ENCODE data around the gene ATP8B4.
"Not testable (repeated sequence)": the region's sequence is repeated elsewhere in the genome, so short reads cannot be mapped to it uniquely, and the experiment has no call there.

The ATP8B4 gene

GRCh38 chr15:50109076-50109987 is 9.7 kb downstream of the ATP8B4 start:
- peak; percentile 24 for DNase-seq (ENCODE audit: low read depth, low spot score)

- no peak for DNase-seq (ENCODE audit: low read depth, low spot score)
Observed at GRCh38 chr15:50108461-50108860, 10.6 kb downstream of the ATP8B4 start.

DNA sequence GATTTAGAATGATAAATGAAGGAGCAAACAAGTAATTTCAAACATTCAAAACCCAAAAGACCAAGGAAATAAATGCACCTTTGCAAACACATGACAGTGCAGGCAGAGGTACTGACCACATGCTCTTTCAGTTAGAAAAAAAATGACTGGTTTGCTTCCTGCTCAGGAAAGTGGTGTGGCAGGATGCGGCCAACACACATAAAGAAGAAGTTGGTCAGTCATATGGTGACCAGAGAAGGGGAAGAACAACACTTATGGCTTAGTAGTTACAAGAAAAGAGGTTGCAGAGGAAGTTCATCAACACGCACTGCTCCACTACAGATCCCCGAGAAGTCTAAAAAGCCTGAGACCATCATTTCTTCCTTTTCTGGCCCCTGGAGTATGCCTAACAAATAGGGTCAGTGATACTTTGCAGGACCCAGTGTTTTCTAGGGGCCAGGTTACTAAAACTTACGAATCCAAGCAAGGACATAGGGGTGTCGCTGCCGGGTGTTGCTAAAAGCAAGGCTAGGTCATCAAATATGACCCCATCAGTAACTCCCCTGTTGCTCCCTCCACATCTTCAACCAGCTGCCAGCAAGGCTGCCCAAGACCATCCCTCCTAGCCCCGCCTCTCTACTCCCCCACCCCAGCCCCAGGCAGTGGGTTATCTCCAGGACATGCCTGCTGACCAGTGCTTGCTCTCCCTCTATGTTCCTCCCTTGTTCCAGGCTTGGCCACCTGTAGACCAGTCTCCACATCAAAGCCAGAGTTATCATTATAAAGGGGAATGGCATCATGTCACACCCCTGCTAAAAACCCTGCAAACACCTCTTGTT is 11.2 kb downstream of the ATP8B4 start:
- no peak for DNase-seq (ENCODE audit: low read depth, low spot score)

- DNase-seq (ENCODE audit: low read depth, low spot score) = no peak
Observed at GRCh38 chr15:50107157-50107556, 11.9 kb downstream of the ATP8B4 start.

DNA sequence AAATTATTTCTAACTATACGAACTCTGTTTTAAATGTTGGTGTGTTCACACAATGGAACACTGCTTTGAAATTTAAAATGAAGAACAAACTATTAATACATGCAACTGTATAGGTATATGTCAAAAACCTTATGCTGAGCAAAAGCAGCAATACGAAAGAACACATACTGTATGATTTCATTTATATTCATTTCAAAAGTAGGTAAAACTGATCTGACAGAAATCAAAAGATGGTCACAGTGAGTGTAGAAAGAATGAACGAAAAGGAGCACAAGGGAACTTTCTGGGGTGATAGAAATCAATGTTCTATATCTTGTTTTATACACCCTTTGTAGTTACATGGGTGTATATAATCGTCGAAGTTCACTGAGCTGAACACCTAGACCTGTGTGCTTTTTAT is 12.6 kb downstream of the ATP8B4 start:
- no peak for DNase-seq (ENCODE audit: low read depth, low spot score)

DNA sequence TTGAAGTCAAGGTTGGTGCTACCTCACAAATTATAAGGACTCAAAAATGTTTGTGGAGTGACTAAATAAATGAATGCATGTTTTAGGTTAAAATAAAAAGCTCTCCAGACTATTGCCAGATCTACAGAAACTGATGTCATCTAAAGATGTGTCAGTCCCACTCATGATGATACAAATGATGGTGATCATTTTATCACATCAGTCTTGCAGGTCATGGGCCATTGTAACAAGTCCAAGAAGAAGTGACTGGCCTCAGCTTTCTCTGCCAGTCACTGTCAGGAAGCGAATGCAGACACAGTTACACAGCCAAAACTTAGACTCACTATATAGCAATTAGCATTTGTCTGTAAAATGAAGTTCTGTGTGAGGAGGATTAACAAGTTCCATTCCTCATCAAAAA is 18.5 kb downstream of the ATP8B4 start:
- no peak for DNase-seq (ENCODE audit: low read depth, low spot score)

GRCh38 chr15:50098545-50098944 is 20.5 kb downstream of the ATP8B4 start:
- DNase-seq (ENCODE audit: low read depth, low spot score) = no peak

DNA sequence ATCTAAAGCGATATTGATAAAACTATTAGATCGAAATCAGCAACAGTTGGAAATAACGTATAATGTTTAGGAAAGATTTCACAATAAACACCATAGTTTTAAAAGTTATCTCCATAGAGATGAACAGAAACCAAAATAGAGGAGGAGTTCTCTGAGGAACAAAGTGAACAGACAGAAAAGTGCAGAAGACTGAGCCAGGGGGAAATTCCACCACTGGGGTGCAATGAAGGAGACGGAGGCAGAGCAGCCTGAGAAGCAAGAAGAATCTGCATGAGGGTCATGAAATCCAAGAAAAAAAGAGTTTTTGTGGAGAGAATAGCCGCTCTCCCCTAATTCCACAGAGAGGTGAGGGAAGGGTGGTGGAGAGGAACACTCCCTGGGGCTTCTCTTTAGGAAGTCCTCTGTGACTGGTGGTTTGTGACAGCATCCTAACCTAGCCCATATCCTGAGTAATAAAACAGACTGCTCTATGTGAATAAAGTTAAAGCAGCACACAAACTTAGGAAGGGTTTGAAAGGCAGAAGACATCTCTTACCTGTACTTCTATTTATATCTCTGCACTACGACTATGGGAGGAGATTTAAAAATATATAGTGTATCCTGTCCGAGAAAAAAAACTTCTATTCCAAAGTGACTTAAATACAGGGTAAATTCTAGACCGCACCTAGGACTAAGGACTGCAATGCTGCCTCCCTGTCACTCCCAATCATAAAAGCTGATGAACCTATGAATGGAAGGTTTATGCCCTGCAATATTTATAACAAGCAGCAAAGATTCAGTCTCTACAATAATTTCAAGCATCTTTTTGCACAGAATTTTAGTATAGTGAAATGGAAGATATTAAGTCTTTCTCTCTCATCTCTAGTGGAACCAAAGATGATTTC is 22.9 kb downstream of the ATP8B4 start:
- DNase-seq (ENCODE audit: low read depth, low spot score) = no peak

DNA sequence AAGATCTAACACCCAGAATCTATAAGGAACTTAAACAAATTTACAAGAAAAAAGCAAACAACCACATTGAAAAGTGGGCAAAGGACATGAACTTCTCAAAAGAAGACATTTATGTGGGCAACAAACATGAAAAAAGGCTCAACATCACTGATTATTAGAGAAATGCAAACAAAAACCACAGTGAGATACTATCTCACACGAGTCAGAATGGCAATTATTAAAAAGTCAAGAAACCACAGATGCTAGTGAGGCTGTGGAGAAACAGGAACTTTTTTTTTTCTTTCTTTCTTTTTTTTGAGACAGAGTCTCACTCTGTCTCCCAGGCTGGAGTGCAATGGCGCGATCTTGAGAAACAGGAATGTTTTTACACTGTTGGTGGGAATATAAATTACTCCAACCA is 29.6 kb downstream of the ATP8B4 start:
- DNase-seq (ENCODE audit: low read depth, low spot score) = not testable (repeated sequence)

GRCh38 chr15:50084932-50085331 is 34.1 kb downstream of the ATP8B4 start:
- no peak for DNase-seq (ENCODE audit: low read depth, low spot score)

DNA sequence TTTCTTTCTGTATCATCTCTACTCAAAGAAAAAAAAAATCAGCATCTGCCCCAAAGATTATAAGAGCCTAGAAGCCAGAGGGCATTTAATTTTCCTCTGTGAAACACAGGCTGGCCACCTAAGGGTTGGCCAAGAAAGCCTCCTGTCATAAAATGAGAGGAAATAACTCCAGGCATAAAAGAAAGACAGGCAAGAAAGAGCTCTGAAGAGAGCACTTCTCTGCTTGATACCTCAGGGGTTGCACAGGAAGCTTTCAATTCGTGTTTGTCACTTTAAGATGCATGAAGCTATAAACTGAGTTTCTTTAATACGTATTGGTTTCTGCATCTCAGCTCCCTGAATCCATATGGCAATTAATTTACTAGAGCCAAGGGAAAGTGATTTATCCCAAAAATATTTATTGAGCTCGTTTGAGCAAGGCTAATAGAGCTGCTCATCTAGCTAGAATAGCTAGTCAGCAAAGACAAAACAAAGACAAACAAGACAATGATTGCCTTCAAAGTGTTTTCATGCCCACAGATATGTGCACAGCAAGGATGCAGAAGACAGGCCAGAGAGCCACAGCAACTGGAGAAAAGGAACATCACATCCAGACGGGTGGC is 35.5 kb downstream of the ATP8B4 start:
- no peak for DNase-seq (ENCODE audit: low read depth, low spot score)

DNA sequence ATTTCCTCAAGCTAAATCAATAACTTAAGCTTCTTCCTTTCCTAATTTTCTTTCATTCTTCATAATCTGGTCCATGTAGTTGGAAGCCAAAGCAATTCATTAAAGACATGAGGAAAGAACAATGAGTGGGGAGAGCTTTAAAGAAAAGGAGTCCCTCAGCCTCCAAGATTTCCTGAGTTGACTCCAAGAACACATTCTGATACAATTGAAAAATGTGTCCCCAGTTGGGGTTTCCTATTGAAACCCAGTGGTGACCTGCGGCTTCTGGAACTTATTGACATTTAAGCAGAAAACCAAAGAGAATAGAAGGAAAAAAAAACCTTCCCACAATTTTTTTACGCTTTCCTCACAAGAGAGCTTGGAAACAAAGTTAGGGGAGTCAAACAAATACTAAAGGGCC is 37.0 kb downstream of the ATP8B4 start:
- no peak for DNase-seq (ENCODE audit: low read depth, low spot score)

GRCh38 chr15:50077651-50078050 is 41.4 kb downstream of the ATP8B4 start:
- no peak for DNase-seq (ENCODE audit: low read depth, low spot score)

DNA sequence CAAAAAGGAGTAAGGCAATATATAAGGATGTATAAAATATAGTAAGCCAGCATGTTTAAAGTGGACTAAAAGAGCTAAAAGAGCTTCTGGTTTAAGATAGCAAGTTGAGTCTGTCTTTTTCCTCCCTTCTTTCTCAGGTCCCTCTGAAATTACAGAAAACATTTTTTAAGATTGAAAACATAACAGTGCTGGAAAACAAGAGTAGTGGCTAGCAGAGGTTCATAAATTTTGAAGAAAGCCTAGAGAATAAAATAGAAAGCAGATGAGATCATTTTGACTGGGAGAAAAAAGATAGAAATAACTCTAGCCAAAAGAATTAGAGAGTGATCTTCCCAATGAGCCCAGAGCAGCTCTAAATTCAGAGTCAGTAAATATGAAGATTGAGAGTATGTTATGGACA is 41.9 kb downstream of the ATP8B4 start:
- DNase-seq (ENCODE audit: low read depth, low spot score) = no peak

DNA sequence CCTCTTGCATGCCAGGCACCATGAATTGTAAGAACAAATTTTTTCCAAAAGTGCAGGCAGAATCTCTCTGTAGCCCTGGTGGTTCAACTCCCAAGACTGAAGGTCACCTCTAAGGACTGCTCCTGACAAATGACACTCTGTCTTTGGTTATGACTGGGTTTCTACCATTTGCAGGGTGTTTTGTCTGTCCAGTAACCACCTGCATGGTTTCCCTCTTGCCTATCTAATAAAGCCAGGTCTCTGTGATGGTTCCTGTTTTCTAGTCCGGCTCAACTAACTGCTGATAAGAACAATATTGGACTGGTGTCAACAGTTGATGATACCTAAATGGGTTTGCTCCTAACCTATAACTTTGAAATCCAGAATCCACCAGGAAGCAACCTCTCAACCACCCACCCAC is 43.7 kb downstream of the ATP8B4 start:
- no peak for DNase-seq (ENCODE audit: low read depth, low spot score)

GRCh38 chr15:50071551-50072258 is 47.3 kb downstream of the ATP8B4 start:
- no peak for DNase-seq (ENCODE audit: low read depth, low spot score)

DNA sequence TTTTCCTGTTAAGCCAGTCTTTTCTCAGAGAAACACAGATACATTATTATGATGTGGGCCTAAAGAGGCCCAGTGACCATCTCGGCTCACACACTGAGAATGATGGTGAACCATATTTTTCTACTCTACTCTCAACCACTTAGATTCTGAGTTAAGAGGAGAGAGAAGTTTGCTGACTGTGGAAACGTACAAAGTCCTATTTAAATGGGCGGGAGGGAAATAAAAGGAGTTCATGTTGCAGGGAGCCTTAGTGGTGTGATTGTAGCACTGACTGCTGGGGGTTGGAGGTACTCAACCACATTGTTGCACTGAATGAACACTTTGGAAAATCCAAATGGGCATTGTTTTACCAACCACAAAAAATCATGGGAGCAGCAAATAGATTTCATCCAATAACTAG is 51.0 kb downstream of the ATP8B4 start:
- DNase-seq (ENCODE audit: low read depth, low spot score) = no peak

DNA sequence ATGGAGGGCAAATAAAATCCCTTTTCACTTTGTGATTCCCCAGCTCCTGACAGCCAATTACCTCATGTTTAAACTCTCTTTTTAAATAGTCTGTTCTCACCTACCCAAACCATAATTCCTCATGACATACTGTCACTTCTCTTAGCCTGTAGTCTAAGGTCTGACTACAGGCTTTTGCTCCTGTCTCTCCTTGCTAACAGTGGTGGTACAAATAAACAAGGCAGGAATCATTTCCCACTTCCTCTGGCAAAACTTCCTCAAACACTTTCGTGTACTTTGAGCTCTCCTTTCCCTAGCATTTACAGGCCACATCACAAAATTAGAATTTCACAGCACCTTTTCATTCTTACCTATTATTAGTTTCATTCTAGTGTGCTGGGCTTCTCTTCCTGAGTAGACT is 51.8 kb downstream of the ATP8B4 start:
- DNase-seq (ENCODE audit: low read depth, low spot score) = no peak

DNA sequence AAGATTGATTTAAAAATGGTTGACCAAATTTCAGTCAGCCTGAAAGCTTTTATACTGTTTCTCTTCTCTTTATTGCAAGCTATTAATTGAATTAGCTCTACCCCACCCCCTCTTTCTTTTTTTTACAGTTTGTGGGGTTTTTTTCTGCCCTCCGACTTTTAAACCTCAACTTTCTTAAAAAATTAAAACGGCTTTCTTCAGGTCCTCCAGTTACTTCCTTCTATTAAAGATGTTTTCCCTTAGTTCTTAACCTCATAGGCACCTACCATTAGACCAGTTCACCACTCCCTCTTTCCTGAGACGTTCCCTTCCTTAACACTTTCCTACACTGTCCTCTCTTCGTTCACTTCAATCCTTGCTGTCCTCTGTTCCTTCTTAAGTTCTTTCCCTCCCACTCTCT is 52.4 kb downstream of the ATP8B4 start:
- DNase-seq (ENCODE audit: low read depth, low spot score) = no peak

DNA sequence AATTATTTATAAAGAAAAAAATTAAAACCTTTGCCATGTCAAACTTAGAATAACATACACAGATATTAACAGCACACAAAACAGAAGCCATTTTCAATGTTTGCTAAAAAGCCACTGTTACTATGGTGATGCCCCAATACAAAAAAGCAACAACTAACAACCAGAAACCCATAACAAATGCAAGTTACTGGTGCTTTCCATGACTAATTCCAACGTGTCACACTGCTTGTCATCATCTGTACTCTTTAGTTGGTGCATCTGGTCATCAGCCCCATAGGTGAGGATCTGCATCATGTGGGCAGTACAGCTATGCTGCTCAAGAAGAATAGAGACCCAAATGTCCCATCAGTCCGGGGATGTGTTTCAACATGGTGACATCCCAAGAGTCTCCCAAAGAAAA is 52.8 kb downstream of the ATP8B4 start:
- no peak for DNase-seq (ENCODE audit: low read depth, low spot score)

DNA sequence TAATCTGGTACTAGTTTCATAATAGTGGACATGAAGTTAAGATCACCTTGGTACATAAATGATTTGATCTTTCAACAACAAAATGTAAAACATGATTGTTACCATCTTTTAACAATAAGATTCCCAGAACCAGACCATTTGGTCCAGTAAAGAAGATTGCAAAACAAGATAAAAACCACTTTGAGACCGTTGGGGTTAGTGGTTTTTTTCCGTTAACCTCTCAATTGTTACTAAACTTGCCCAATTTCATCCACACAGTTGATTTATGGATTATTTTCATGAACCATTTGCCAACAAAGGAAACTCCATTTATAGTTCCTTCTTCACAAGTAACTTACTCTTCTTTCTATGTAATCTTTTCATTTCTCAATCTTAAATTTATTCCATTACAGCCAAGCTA is 53.8 kb downstream of the ATP8B4 start:
- DNase-seq (ENCODE audit: low read depth, low spot score) = no peak
